A549 (cell line): ENCODE measurements around the gene OGA. TPM values are rescaled to one million over a fixed set of nuclear protein-coding genes. Genes with fewer than 3 reads are reported as not detected.

Experiments used
- ATAC-seq, 2 experiments: fragments of 200-7000 bp in 1 of 2; fragments of >200 bp in 1 of 2; cut with Nextera tagmentation in 1 of 2; cut with Tn5 transposase in 1 of 2; 3 replicates each; pipeline versions ENCODE4 v1.8.0 to v1.9.1; 2018 to 2020; ENCODE audit warnings: mild to moderate bottlenecking in 1 of 2, moderate library complexity in 1 of 2
- CTCF ChIA-PET: fragments of 300-600 bp; sonication (Branson Sonifier 250); formaldehyde crosslinking; extraction: SDS; loops from one replicate; lab custom pipeline; 2021; ENCODE audit warnings: antibody characterized with exemption, inconsistent platforms; lab: Yijun Ruan, JAX
- POLR2A ChIA-PET: fragments of 350-600 bp; formaldehyde crosslinking; extraction: SDS; loops from one replicate; lab custom pipeline; 2021; ENCODE audit warnings: antibody characterized with exemption, inconsistent platforms; lab: Yijun Ruan, JAX
- DNase-seq, 2 experiments: peaks; one replicate each; pipeline versions ENCODE4 v3.0.0 to v3.0.0-alpha.2; 2011 to 2016; ENCODE audit warnings: low read depth in 1 of 2, low spot score in 1 of 2
- FAIRE-seq: peaks from 2 replicates; lab custom pipeline; 2011; peaks lifted over from hg19 to GRCh38; lab: Jason Lieb, UNC
- H3K27ac ChIP-seq, 2 experiments: fragments of >200 bp; sonication (Bioruptor Twin); formaldehyde crosslinking; 3 replicates each; pipeline ENCODE4 v1.5.1; 2016 to 2017
- H3K4me1 ChIP-seq: fragments of >200 bp; sonication (Bioruptor Twin); formaldehyde crosslinking; 3 replicates; pipeline ENCODE4 v1.6.1; 2016
- H3K4me2 ChIP-seq: fragments of >200 bp; sonication (Bioruptor Twin); formaldehyde crosslinking; 3 replicates; pipeline ENCODE4 v1.6.1; 2016
- H3K4me3 ChIP-seq: fragments of >200 bp; sonication (Bioruptor Twin); formaldehyde crosslinking; 3 replicates; pipeline ENCODE4 v1.5.1; 2016
- H3K9me3 ChIP-seq: fragments of >200 bp; sonication (Bioruptor Twin); formaldehyde crosslinking; 3 replicates; pipeline ENCODE4 v1.6.1; 2016
- CBX8 ChIP-seq: fragments of 200-600 bp; sonication (generic); IDR thresholded peaks from 2 replicates; pipeline ENCODE4 v1.6.1; 2016
- CHD2 ChIP-seq: fragments of 150-350 bp; IDR thresholded peaks from 2 replicates; pipeline ENCODE4 v1.6.1; 2014; ENCODE audit warnings: low read length; ENCODE audit not compliant: partially characterized antibody
- CTCF ChIP-seq: fragments of >200 bp; sonication (Bioruptor Twin); formaldehyde crosslinking; IDR thresholded peaks from 3 replicates; pipeline ENCODE4 v1.5.1; 2016
- ESRRA ChIP-seq: fragments of 150-350 bp; IDR thresholded peaks from 2 replicates; pipeline ENCODE4 v1.6.1; 2014; ENCODE audit warnings: mild to moderate bottlenecking, low read length, borderline replicate concordance
- FOSL2 ChIP-seq, 2 experiments: fragments of 450-650 bp in 1 of 2; fragments of >200 bp in 1 of 2; sonication (Bioruptor Twin) in 1 of 2; formaldehyde crosslinking; IDR thresholded peaks; 2 replicates each; pipeline versions ENCODE4 v1.5.0 to v1.6.1; 2016 to 2020; ENCODE audit warnings: mild to moderate bottlenecking in 1 of 2, moderate library complexity in 1 of 2
- FOXS1 ChIP-seq: fragments of 250-450 bp; sonication (Bioruptor Pico); IDR thresholded peaks from 2 replicates; pipeline ENCODE4 v1.5.0; 2020; ENCODE audit warnings: mild to moderate bottlenecking, moderate library complexity
- GATA3 ChIP-seq: IDR thresholded peaks from 2 replicates; pipeline ENCODE4 v1.6.1; 2012; ENCODE audit warnings: borderline replicate concordance
- HMGXB4 ChIP-seq: fragments of 250-450 bp; sonication (Bioruptor Pico); IDR thresholded peaks from 2 replicates; pipeline ENCODE4 v1.5.0; 2021; ENCODE audit warnings: mild to moderate bottlenecking, moderate library complexity, borderline replicate concordance
- HOXB13 ChIP-seq: fragments of 250-450 bp; sonication (Bioruptor Pico); IDR thresholded peaks from 2 replicates; pipeline ENCODE4 v1.5.0; 2020; ENCODE audit warnings: low read depth, mild to moderate bottlenecking, moderate library complexity
- KDM1A ChIP-seq: fragments of 200-600 bp; sonication (generic); IDR thresholded peaks from 2 replicates; pipeline ENCODE4 v1.6.1; 2016; ENCODE audit warnings: low read depth, mild to moderate bottlenecking
- KDM5A ChIP-seq: fragments of 200-600 bp; sonication (generic); IDR thresholded peaks from 2 replicates; pipeline ENCODE4 v1.6.1; 2016; ENCODE audit warnings: antibody characterized with exemption, mild to moderate bottlenecking
- MAZ ChIP-seq: fragments of 150-350 bp; IDR thresholded peaks from 2 replicates; pipeline ENCODE4 v1.6.1; 2014; ENCODE audit warnings: antibody characterized with exemption, low read depth, low read length, borderline replicate concordance
- NR3C1 ChIP-seq: fragments of >200 bp; sonication (Bioruptor Twin); formaldehyde crosslinking; IDR thresholded peaks from 3 replicates; pipeline ENCODE4 v1.6.1; 2017
- PBX3 ChIP-seq: IDR thresholded peaks from 2 replicates; pipeline ENCODE4 v1.6.1; 2012
- PHF8 ChIP-seq: fragments of 200-600 bp; sonication (generic); IDR thresholded peaks from 2 replicates; pipeline ENCODE4 v1.6.1; 2016; ENCODE audit warnings: low read depth, mild to moderate bottlenecking, antibody characterized with exemption, moderate library complexity, borderline replicate concordance
- RFX5 ChIP-seq: fragments of 450-650 bp; IDR thresholded peaks from 2 replicates; pipeline ENCODE4 v1.7.1; 2014; ENCODE audit warnings: antibody characterized with exemption, mild to moderate bottlenecking, moderate library complexity
- SMC3 ChIP-seq: fragments of >200 bp; sonication (Bioruptor Twin); formaldehyde crosslinking; IDR thresholded peaks from 3 replicates; pipeline ENCODE4 v1.6.1; 2018; ENCODE audit warnings: inconsistent platforms
- USF2 ChIP-seq: fragments of 450-650 bp; IDR thresholded peaks from 2 replicates; pipeline ENCODE4 v1.6.1; 2014; ENCODE audit warnings: antibody characterized with exemption
- ZNF302 ChIP-seq: fragments of 250-450 bp; sonication (Bioruptor Pico); IDR thresholded peaks from 2 replicates; pipeline ENCODE4 v1.9.0; 2021; ENCODE audit warnings: inconsistent platforms, mild to moderate bottlenecking, moderate library complexity
- ZSCAN20 ChIP-seq: fragments of 250-450 bp; sonication (Bioruptor Pico); IDR thresholded peaks from 2 replicates; pipeline ENCODE4 v1.8.0; 2022; ENCODE audit warnings: mild to moderate bottlenecking, moderate library complexity
- WGBS: methylation state at CpG from one replicate; pipeline ENCODE4 v1.1.6; 2017; ENCODE audit errors: missing lambda C conversion rate; 5-methylcytosine and 5-hydroxymethylcytosine counted together
- polyA plus RNA-seq, 4 experiments: library from polyadenylated mRNA; depleted of rRNA in 3 of 4; stranded (reverse); fragments of >200 nt; fragmentation: RNase III in 1 of 4; extraction: RNeasy Plus Mini Kit Qiagen cat#74134 plus additional on column Dnase treatment in 1 of 4; gene quantifications; 2 replicates in 3 of 4; 3 replicates in 1 of 4; pipeline ENCODE4 v1.2.3, GENCODE V29; 2011 to 2017

Gene OGA
- polyA plus RNA-seq, 2 of the 4 experiments (the other 2 are of a cell fraction) = 40.3 to 79.1 TPM

- ATAC-seq (no peak), FAIRE-seq (no peak), DNase-seq (no peak)
- Histone ChIP-seq H3K4me2 (peak overlapping the region; percentile 99), H3K4me1 (peaks cover 20% of the 10 kb centered on the region), H3K9me3 (no peaks in the 10 kb centered on the region), H3K27ac (peak overlapping the region; percentile 3 to 82; a peak in 4 of 6 replicates), H3K4me3 (peak overlapping the region; percentile 53)
- ChIA-PET CTCF (interaction anchor here (0.6 to 0.8 kb wide), 3 partner anchors 67 to 562 kb away, joined by 3 read pairs; no protein-coding TSS in a partner anchor), POLR2A (no interaction called here)
- no peak for TF ChIP-seq NR3C1
- no peak for TF ChIP-seq HMGXB4 (CRISPR knock-in tag)
- no peak for TF ChIP-seq CBX8
- TF ChIP-seq GATA3 = no peak
- TF ChIP-seq KDM1A = no peak
- no peak for TF ChIP-seq PBX3
- no peak for TF ChIP-seq SMC3
- TF ChIP-seq CTCF = no peak
- no peak for TF ChIP-seq ESRRA
- no peak for TF ChIP-seq ZSCAN20 (CRISPR knock-in tag)
- TF ChIP-seq KDM5A = no peak
- no peak for TF ChIP-seq MAZ
- no peak for TF ChIP-seq CHD2
- no peak for TF ChIP-seq PHF8
- TF ChIP-seq FOSL2 (IDR thresholded peaks at IDR 0.05) = no peak
- no peak for TF ChIP-seq FOSL2 (CRISPR knock-in tag; IDR thresholded peaks at IDR 0.05)
- no peak for TF ChIP-seq FOXS1 (CRISPR knock-in tag)
- no peak for TF ChIP-seq HOXB13 (CRISPR knock-in tag)
- TF ChIP-seq RFX5 = no peak
- TF ChIP-seq ZNF302 (CRISPR knock-in tag) = no peak
- no peak for TF ChIP-seq USF2
- WGBS = 97% methylated on average over 21 of the region's 74 CpGs
Measured at GRCh38 chr10:101776161-101776817, 42.0 kb downstream of the OGA start.
